WTC11 (cell line): Measurements from ENCODE around the gene TANGO2. TPM values are rescaled to one million over a fixed set of nuclear protein-coding genes. Genes with fewer than 3 reads are reported as not detected.

ENCODE experiments used
- ATAC-seq: fragments of 200-7000 bp; cut with Tn5 transposase; 2 replicates; pipeline ENCODE4 v1.10.0; 2021; ENCODE audit warnings: mild to moderate bottlenecking, moderate library complexity
- CTCF ChIA-PET: fragments of 300-600 bp; sonication (Branson Sonifier 250); formaldehyde crosslinking; loops from one replicate; lab custom pipeline; 2021; ENCODE audit warnings: antibody characterized with exemption; lab: Charles Lee
- POLR2A ChIA-PET: fragments of 350-600 bp; sonication (Branson Sonifier 250); formaldehyde crosslinking; loops from one replicate; lab custom pipeline; 2021; ENCODE audit warnings: antibody characterized with exemption; lab: Charles Lee
- DNase-seq: peaks from one replicate; pipeline ENCODE4 v3.0.0; 2021; ENCODE audit warnings: low spot score
- H3K27ac Mint-ChIP-seq: 2 replicates; pipeline ENCODE4 v1.8.0; 2021; ENCODE audit warnings: mixed read lengths
- H3K27me3 Mint-ChIP-seq: 2 replicates; pipeline ENCODE4 v1.8.0; 2021; ENCODE audit warnings: low read depth, mild to moderate bottlenecking, moderate library complexity, mixed read lengths
- H3K36me3 Mint-ChIP-seq: 2 replicates; pipeline ENCODE4 v1.8.0; 2021; ENCODE audit warnings: mixed read lengths
- H3K4me1 Mint-ChIP-seq: 2 replicates; pipeline ENCODE4 v1.8.0; 2022; ENCODE audit warnings: mixed read lengths
- H3K4me3 Mint-ChIP-seq: 2 replicates; pipeline ENCODE4 v1.8.0; 2021; ENCODE audit warnings: mild to moderate bottlenecking, moderate library complexity, mixed read lengths
- H3K9me3 Mint-ChIP-seq: 2 replicates; pipeline ENCODE4 v1.8.0; 2021; ENCODE audit warnings: mixed read lengths
- IRF1 ChIP-seq: sonication (generic); formaldehyde crosslinking; IDR thresholded peaks from 2 replicates; pipeline ENCODE4 v1.8.0; 2023; ENCODE audit warnings: missing genetic modification reagents
- KAT7 ChIP-seq: sonication (generic); formaldehyde crosslinking; IDR thresholded peaks from 2 replicates; pipeline ENCODE4 v1.8.1; 2023; ENCODE audit warnings: missing genetic modification reagents, mild to moderate bottlenecking, borderline replicate concordance
- MXD4 ChIP-seq: fragments of 250-450 bp; sonication (Bioruptor Pico); IDR thresholded peaks from 2 replicates; pipeline ENCODE4 v1.8.0; 2021; ENCODE audit warnings: mild to moderate bottlenecking, moderate library complexity, borderline replicate concordance
- NR1H2 ChIP-seq: sonication (generic); formaldehyde crosslinking; IDR thresholded peaks from 2 replicates; pipeline ENCODE4 v1.9.0; 2021; ENCODE audit warnings: mild to moderate bottlenecking, moderate library complexity, missing genetic modification reagents
- NR2C2 ChIP-seq: sonication (generic); formaldehyde crosslinking; IDR thresholded peaks from 2 replicates; pipeline ENCODE4 v1.8.0; 2022; ENCODE audit warnings: mild to moderate bottlenecking, missing genetic modification reagents
- SP1 ChIP-seq: sonication (generic); formaldehyde crosslinking; conservative IDR thresholded peaks from 2 replicates; pipeline ENCODE4 v1.8.1; 2022; ENCODE audit warnings: missing genetic modification reagents
- TCF7 ChIP-seq: sonication (generic); formaldehyde crosslinking; IDR thresholded peaks from 2 replicates; pipeline ENCODE4 v1.8.0; 2022; ENCODE audit warnings: mild to moderate bottlenecking, low read depth, missing genetic modification reagents, moderate library complexity
- ZBTB21 ChIP-seq: sonication (generic); formaldehyde crosslinking; IDR thresholded peaks from 2 replicates; pipeline ENCODE4 v1.8.1; 2023; ENCODE audit warnings: mild to moderate bottlenecking, missing genetic modification reagents, borderline replicate concordance
- ZBTB43 ChIP-seq: sonication (generic); formaldehyde crosslinking; IDR thresholded peaks from 2 replicates; pipeline ENCODE4 v1.8.1; 2023; ENCODE audit warnings: mild to moderate bottlenecking, missing genetic modification reagents
- total RNA-seq: library from RNA; stranded (reverse); gene quantifications from 3 replicates; pipeline ENCODE4 v1.2.3, GENCODE V29; 2021
- TF ChIP-seq, protein P1 (sequence below): sonication (generic); formaldehyde crosslinking; IDR thresholded peaks from 2 replicates; pipeline ENCODE4 v1.8.0; 2023; ENCODE audit warnings: missing genetic modification reagents, mild to moderate bottlenecking, borderline replicate concordance
- TF ChIP-seq, protein P2 (sequence below): sonication (generic); formaldehyde crosslinking; IDR thresholded peaks from 2 replicates; pipeline ENCODE4 v1.8.1; 2023; ENCODE audit warnings: mild to moderate bottlenecking, missing genetic modification reagents
- TF ChIP-seq, protein P3 (sequence below): sonication (generic); formaldehyde crosslinking; IDR thresholded peaks from 2 replicates; pipeline ENCODE4 v1.8.0; 2023; ENCODE audit warnings: mild to moderate bottlenecking, missing genetic modification reagents
- TF ChIP-seq, protein P4 (sequence below): sonication (generic); formaldehyde crosslinking; IDR thresholded peaks from 2 replicates; pipeline ENCODE4 v1.8.1; 2023; ENCODE audit warnings: mild to moderate bottlenecking, missing genetic modification reagents, moderate library complexity

TANGO2 gene
- total RNA-seq, 1 experiment from 2014 or later, result 14.8 TPM

DNA sequence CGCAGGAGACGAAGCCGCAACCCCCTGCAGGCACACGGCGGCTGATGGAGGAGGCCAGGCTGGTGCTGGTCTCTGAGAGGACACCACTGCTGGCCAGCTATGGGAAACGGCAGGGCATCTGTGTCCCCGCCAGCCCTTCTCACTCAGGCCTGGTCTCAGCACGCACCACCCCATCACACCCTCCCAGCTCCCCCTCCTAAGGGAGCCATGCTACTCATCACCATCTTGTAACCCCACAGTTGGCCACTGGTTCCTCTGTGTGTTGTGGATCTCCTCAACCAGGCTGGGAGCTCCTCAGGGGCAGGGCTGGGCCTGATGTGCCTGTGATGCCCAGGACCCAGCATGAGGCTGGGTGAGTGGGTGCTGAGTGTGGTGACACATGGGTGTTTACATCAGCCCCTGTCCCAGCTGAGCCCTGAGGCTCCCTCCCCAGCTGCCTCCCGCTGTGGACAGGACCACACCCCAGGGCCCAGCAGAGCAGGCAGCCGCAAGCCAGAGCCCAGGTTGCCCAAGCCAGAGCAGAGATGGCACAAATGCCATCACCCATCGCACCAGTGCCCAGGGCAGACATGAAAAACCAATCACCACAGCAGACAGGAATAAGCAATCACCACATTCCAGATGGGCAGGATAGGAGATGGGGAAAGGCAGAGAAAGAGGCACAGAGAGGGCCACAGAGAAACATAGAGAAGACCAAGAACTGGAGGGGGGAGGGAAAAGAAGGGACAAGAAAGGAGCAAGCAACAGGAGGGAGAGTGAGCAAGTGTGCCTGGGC, 12.5 kb upstream of the TANGO2 start (continued):
- no peak for TF ChIP-seq SP1 (CRISPR knock-in tag)
- TF ChIP-seq, protein P1, sequence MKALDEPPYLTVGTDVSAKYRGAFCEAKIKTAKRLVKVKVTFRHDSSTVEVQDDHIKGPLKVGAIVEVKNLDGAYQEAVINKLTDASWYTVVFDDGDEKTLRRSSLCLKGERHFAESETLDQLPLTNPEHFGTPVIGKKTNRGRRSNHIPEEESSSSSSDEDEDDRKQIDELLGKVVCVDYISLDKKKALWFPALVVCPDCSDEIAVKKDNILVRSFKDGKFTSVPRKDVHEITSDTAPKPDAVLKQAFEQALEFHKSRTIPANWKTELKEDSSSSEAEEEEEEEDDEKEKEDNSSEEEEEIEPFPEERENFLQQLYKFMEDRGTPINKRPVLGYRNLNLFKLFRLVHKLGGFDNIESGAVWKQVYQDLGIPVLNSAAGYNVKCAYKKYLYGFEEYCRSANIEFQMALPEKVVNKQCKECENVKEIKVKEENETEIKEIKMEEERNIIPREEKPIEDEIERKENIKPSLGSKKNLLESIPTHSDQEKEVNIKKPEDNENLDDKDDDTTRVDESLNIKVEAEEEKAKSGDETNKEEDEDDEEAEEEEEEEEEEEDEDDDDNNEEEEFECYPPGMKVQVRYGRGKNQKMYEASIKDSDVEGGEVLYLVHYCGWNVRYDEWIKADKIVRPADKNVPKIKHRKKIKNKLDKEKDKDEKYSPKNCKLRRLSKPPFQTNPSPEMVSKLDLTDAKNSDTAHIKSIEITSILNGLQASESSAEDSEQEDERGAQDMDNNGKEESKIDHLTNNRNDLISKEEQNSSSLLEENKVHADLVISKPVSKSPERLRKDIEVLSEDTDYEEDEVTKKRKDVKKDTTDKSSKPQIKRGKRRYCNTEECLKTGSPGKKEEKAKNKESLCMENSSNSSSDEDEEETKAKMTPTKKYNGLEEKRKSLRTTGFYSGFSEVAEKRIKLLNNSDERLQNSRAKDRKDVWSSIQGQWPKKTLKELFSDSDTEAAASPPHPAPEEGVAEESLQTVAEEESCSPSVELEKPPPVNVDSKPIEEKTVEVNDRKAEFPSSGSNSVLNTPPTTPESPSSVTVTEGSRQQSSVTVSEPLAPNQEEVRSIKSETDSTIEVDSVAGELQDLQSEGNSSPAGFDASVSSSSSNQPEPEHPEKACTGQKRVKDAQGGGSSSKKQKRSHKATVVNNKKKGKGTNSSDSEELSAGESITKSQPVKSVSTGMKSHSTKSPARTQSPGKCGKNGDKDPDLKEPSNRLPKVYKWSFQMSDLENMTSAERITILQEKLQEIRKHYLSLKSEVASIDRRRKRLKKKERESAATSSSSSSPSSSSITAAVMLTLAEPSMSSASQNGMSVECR (CRISPR knock-in tag), result no peak
- TF ChIP-seq, all 79 proteins: peak for 0

DNA sequence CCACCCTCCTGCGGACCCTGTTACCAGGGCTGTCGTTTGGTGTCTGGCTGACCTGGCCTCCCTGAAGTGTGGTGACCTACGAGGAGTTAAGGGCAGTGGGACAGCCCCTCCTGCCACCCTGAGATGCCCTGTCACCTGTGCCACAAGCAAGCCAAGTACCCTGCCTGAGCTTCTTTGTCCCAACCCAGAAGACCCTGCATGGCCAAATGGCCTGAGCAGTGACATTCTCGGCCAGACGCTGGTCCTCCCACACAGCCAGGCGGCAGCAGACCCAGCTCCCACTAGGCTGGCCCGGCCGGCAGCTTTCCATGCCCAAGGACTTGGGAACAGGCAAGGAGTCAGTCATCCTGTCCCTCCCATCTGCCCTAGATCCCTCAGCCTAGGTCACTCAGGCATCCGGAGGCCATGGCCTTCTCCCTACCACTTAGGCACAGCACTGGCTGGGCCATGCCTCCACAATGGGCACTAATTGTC, 11.9 kb upstream of the TANGO2 start:
- H3K4me3 Mint-ChIP-seq, result no peak overlapping the region
- TF ChIP-seq, protein P2, sequence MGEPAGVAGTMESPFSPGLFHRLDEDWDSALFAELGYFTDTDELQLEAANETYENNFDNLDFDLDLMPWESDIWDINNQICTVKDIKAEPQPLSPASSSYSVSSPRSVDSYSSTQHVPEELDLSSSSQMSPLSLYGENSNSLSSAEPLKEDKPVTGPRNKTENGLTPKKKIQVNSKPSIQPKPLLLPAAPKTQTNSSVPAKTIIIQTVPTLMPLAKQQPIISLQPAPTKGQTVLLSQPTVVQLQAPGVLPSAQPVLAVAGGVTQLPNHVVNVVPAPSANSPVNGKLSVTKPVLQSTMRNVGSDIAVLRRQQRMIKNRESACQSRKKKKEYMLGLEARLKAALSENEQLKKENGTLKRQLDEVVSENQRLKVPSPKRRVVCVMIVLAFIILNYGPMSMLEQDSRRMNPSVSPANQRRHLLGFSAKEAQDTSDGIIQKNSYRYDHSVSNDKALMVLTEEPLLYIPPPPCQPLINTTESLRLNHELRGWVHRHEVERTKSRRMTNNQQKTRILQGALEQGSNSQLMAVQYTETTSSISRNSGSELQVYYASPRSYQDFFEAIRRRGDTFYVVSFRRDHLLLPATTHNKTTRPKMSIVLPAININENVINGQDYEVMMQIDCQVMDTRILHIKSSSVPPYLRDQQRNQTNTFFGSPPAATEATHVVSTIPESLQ (CRISPR knock-in tag), result no peak
- TF ChIP-seq TCF7, result no peak
- TF ChIP-seq NR1H2, result no peak
- no peak for TF ChIP-seq ZBTB43 (CRISPR knock-in tag)
- TF ChIP-seq NR2C2 (CRISPR knock-in tag), result no peak
- TF ChIP-seq ZBTB21, result no peak
- TF ChIP-seq, protein P3, sequence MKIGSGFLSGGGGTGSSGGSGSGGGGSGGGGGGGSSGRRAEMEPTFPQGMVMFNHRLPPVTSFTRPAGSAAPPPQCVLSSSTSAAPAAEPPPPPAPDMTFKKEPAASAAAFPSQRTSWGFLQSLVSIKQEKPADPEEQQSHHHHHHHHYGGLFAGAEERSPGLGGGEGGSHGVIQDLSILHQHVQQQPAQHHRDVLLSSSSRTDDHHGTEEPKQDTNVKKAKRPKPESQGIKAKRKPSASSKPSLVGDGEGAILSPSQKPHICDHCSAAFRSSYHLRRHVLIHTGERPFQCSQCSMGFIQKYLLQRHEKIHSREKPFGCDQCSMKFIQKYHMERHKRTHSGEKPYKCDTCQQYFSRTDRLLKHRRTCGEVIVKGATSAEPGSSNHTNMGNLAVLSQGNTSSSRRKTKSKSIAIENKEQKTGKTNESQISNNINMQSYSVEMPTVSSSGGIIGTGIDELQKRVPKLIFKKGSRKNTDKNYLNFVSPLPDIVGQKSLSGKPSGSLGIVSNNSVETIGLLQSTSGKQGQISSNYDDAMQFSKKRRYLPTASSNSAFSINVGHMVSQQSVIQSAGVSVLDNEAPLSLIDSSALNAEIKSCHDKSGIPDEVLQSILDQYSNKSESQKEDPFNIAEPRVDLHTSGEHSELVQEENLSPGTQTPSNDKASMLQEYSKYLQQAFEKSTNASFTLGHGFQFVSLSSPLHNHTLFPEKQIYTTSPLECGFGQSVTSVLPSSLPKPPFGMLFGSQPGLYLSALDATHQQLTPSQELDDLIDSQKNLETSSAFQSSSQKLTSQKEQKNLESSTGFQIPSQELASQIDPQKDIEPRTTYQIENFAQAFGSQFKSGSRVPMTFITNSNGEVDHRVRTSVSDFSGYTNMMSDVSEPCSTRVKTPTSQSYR (CRISPR knock-in tag), result no peak
- TF ChIP-seq IRF1 (CRISPR knock-in tag), result no peak
- TF ChIP-seq MXD4 (CRISPR knock-in tag), result no peak
- no peak for TF ChIP-seq KAT7 (CRISPR knock-in tag)
- TF ChIP-seq, protein P4, sequence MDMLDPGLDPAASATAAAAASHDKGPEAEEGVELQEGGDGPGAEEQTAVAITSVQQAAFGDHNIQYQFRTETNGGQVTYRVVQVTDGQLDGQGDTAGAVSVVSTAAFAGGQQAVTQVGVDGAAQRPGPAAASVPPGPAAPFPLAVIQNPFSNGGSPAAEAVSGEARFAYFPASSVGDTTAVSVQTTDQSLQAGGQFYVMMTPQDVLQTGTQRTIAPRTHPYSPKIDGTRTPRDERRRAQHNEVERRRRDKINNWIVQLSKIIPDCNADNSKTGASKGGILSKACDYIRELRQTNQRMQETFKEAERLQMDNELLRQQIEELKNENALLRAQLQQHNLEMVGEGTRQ (CRISPR knock-in tag), result no peak
- TF ChIP-seq, all 79 proteins: peak for 0
- H3K36me3 Mint-ChIP-seq, result peaks cover 15% of the 10 kb centered on the region
- ATAC-seq (no peak), DNase-seq (no peak)
- H3K4me1 Mint-ChIP-seq, result 0 out of 2 replicates have a peak, but pooled peaks cover 4% of the 10 kb centered on the region
- H3K9me3 Mint-ChIP-seq, result peaks cover 15% of the 10 kb centered on the region
- no peak overlapping the region for H3K27ac Mint-ChIP-seq
- ChIA-PET CTCF (interaction anchor here (1.2 to 1.8 kb wide), 2 partner anchors 18 to 35 kb away, joined by 4 read pairs; no protein-coding TSS in a partner anchor), POLR2A (no interaction called here)
- no peaks in the 10 kb centered on the region for H3K27me3 Mint-ChIP-seq
